IMR-90 (cell line): ENCODE data around the gene CCDC70. TPM values are rescaled to one million over a fixed set of nuclear protein-coding genes. Genes with fewer than 3 reads are reported as not detected.

Source experiments
- ATAC-seq: fragments of 200-7000 bp; cut with Tn5 transposase; 2 replicates; pipeline ENCODE4 v1.9.1; 2020; ENCODE audit warnings: low read depth, mild to moderate bottlenecking, moderate library complexity
- BruUV-seq: library from RNA; stranded (reverse); fragments of 400-500 nt; replicated peaks from 2 replicates; lab custom pipeline; 2021; lab: Mats Ljungman, UMichigan
- CTCF ChIA-PET: fragments of 300-600 bp; formaldehyde crosslinking; extraction: SDS; loops from one replicate; lab custom pipeline; 2021; ENCODE audit warnings: antibody characterized with exemption; lab: Yijun Ruan, JAX
- POLR2A ChIA-PET: fragments of 300-600 bp; sonication (Branson Sonifier 250); formaldehyde crosslinking; loops from one replicate; lab custom pipeline; 2022; ENCODE audit warnings: antibody characterized with exemption; ENCODE audit not compliant: unreplicated experiment; lab: Charles Lee
- DNase-seq: peaks from one replicate; pipeline ENCODE4 v3.0.0; 2013
- H2AFZ ChIP-seq: replicated peaks from 2 replicates; pipeline ENCODE3; 2013; ENCODE audit warnings: low read length, mild to moderate bottlenecking; ENCODE audit not compliant: poor library complexity
- H2AK5ac ChIP-seq: 2 replicates; pipeline ENCODE4 v1.6.1; 2013; ENCODE audit warnings: low read depth, low read length, inconsistent platforms
- H2AK9ac ChIP-seq: replicated peaks from 2 replicates; pipeline ENCODE3; 2013; ENCODE audit warnings: mild to moderate bottlenecking, low read depth, low read length, moderate library complexity; ENCODE audit not compliant: poor library complexity
- H2BK120ac ChIP-seq: 2 replicates; pipeline ENCODE4 v1.6.1; 2013; ENCODE audit warnings: low read depth, low read length, inconsistent platforms
- H2BK15ac ChIP-seq: 3 replicates; pipeline ENCODE4 v1.6.1; 2013; ENCODE audit warnings: low read depth, low read length, inconsistent platforms
- H2BK20ac ChIP-seq: 2 replicates; pipeline ENCODE4 v1.6.1; 2013; ENCODE audit warnings: low read depth, mild to moderate bottlenecking, inconsistent platforms, low read length, moderate library complexity
- H2BK5ac ChIP-seq: 2 replicates; pipeline ENCODE4 v1.6.1; 2013; ENCODE audit warnings: mild to moderate bottlenecking, low read depth, low read length, inconsistent platforms; ENCODE audit not compliant: poor library complexity, severe bottlenecking
- H3K14ac ChIP-seq: replicated peaks from 2 replicates; pipeline ENCODE4 v1.6.1; 2013; ENCODE audit warnings: low read depth, low read length, inconsistent platforms
- H3K18ac ChIP-seq: 2 replicates; pipeline ENCODE4 v1.6.1; 2013; ENCODE audit warnings: low read depth, low read length, control low read depth
- H3K23ac ChIP-seq: 2 replicates; pipeline ENCODE4 v1.6.1; 2013; ENCODE audit warnings: low read depth, low read length, inconsistent platforms
- H3K27ac ChIP-seq: 2 replicates; pipeline ENCODE4 v1.5.1; 2013; ENCODE audit warnings: mild to moderate bottlenecking, control low read depth, low read length; ENCODE audit not compliant: insufficient read depth
- H3K27me3 ChIP-seq: 2 replicates; pipeline ENCODE4 v1.6.1; 2013; ENCODE audit warnings: low read length; ENCODE audit not compliant: control insufficient read depth, insufficient read depth
- H3K36me3 ChIP-seq: 2 replicates; pipeline ENCODE4 v1.6.1; 2013; ENCODE audit warnings: low read length, mixed read lengths; ENCODE audit not compliant: control insufficient read depth, insufficient read depth
- H3K4ac ChIP-seq: 2 replicates; pipeline ENCODE4 v1.6.1; 2013; ENCODE audit warnings: low read depth, low read length, inconsistent platforms
- H3K4me1 ChIP-seq: 2 replicates; pipeline ENCODE4 v1.6.1; 2013; ENCODE audit warnings: low read length, mixed read lengths; ENCODE audit not compliant: control insufficient read depth, insufficient read depth
- H3K4me2 ChIP-seq: 2 replicates; pipeline ENCODE4 v1.6.1; 2013; ENCODE audit warnings: low read depth, mild to moderate bottlenecking, control low read depth, low read length, moderate library complexity
- H3K4me3 ChIP-seq: 2 replicates; pipeline ENCODE4 v1.5.1; 2013; ENCODE audit warnings: low read depth, mild to moderate bottlenecking, control low read depth, low read length, moderate library complexity; ENCODE audit not compliant: insufficient read depth
- H3K56ac ChIP-seq: 2 replicates; pipeline ENCODE4 v1.6.1; 2013; ENCODE audit warnings: low read length, inconsistent platforms; ENCODE audit not compliant: insufficient read depth; ENCODE audit errors: extremely low read depth
- H3K79me1 ChIP-seq, 2 experiments: 2 replicates each; pipeline ENCODE4 v1.6.1; 2013; ENCODE audit warnings: low read length in 2 of 2, inconsistent platforms in 1 of 2, low read depth in 1 of 2
- H3K9ac ChIP-seq: 2 replicates; pipeline ENCODE4 v1.6.1; 2013; ENCODE audit warnings: low read depth, low read length, control low read depth
- H3K9me1 ChIP-seq: 2 replicates; pipeline ENCODE4 v1.6.1; 2013; ENCODE audit warnings: low read length, inconsistent platforms; ENCODE audit not compliant: insufficient read depth
- H3K9me3 ChIP-seq: 2 replicates; pipeline ENCODE4 v1.6.1; 2013; ENCODE audit warnings: low read length; ENCODE audit not compliant: control insufficient read depth, insufficient read depth
- H4K20me1 ChIP-seq: 2 replicates; pipeline ENCODE4 v1.6.1; 2013; ENCODE audit warnings: low read length, inconsistent platforms; ENCODE audit not compliant: insufficient read depth
- H4K5ac ChIP-seq: 2 replicates; pipeline ENCODE4 v1.6.1; 2013; ENCODE audit warnings: mild to moderate bottlenecking, low read depth, low read length, control low read depth
- H4K8ac ChIP-seq, 2 experiments: 2 replicates each; pipeline ENCODE4 v1.6.1; 2013; ENCODE audit warnings: low read depth in 2 of 2, low read length in 2 of 2, control low read depth in 1 of 2, inconsistent platforms in 1 of 2
- H4K91ac ChIP-seq: 2 replicates; pipeline ENCODE4 v1.6.1; 2013; ENCODE audit warnings: low read depth, low read length, inconsistent platforms; ENCODE audit not compliant: insufficient read depth
- BHLHE40 ChIP-seq: fragments of 150-350 bp; IDR thresholded peaks from 2 replicates; pipeline ENCODE4 v1.6.1; 2016; ENCODE audit warnings: mild to moderate bottlenecking, low read depth, low read length
- FOS ChIP-seq: fragments of 150-350 bp; IDR thresholded peaks from 2 replicates; pipeline ENCODE4 v1.6.1; 2016; ENCODE audit warnings: low read depth, low read length
- MAFK ChIP-seq: IDR thresholded peaks from 2 replicates; pipeline ENCODE4 v1.6.1; 2012; ENCODE audit warnings: low read depth, low read length, improper control_type of control experiment
- MAZ ChIP-seq: IDR thresholded peaks from 2 replicates; pipeline ENCODE4 v1.6.1; 2012; ENCODE audit warnings: low read depth, mild to moderate bottlenecking, low read length, improper control_type of control experiment, moderate library complexity, borderline replicate concordance
- MXI1 ChIP-seq: IDR thresholded peaks from 2 replicates; pipeline ENCODE4 v1.6.1; 2012; ENCODE audit warnings: low read depth, mild to moderate bottlenecking, low read length, moderate library complexity, borderline replicate concordance
- RAD21 ChIP-seq: IDR thresholded peaks from 2 replicates; pipeline ENCODE4 v1.6.1; 2012; ENCODE audit warnings: low read length, improper control_type of control experiment
- RCOR1 ChIP-seq: IDR thresholded peaks from 2 replicates; pipeline ENCODE4 v1.6.1; 2012; ENCODE audit warnings: mild to moderate bottlenecking, low read length, improper control_type of control experiment; ENCODE audit not compliant: insufficient replicate concordance
- RFX5 ChIP-seq: IDR thresholded peaks from 2 replicates; pipeline ENCODE4 v1.8.0; 2012; ENCODE audit warnings: low read depth, mild to moderate bottlenecking, low read length, moderate library complexity
- SMC3 ChIP-seq: fragments of 150-350 bp; IDR thresholded peaks from 2 replicates; pipeline ENCODE4 v1.6.1; 2016; ENCODE audit warnings: low read depth, mild to moderate bottlenecking, antibody characterized with exemption, low read length, moderate library complexity
- WGBS, 2 experiments: methylation state at CpG; one replicate each; pipeline versions ENCODE4 v1.1.5 to v1.1.7; 2013; ENCODE audit warnings: missing lambda C conversion rate in 2 of 2; ENCODE audit not compliant: insufficient read length in 1 of 2; ENCODE audit errors: extremely low coverage in 2 of 2; 5-methylcytosine and 5-hydroxymethylcytosine counted together
- dilution Hi-C: fragments of 300-500 bp; cut with HindIII; formaldehyde crosslinking; loops from one replicate; pipeline ENCODE4 v1.14.3; 2018; ENCODE audit warnings: low sequenced_read_pairs; ENCODE audit not compliant: unreplicated experiment
- in situ Hi-C: fragments of 300-500 bp; cut with MboI; formaldehyde crosslinking; loops from 3 replicates; pipeline ENCODE4 v1.14.3; 2019; ENCODE audit warnings: low sequenced_read_pairs, inconsistent platforms, mixed read lengths
- intact Hi-C: fragments of 100-400 bp; cut with micrococcal nuclease; formaldehyde crosslinking; loops from 2 replicates; pipeline ENCODE4 v1.10.0; 2022
- polyA plus RNA-seq, 3 experiments: library from polyadenylated mRNA; depleted of rRNA; stranded (reverse); fragments of >200 nt; gene quantifications; 2 replicates each; pipeline ENCODE4 v1.2.3, GENCODE V29; 2012; ENCODE audit warnings: low replicate concordance in 1 of 3
- total RNA-seq: library from RNA; depleted of rRNA; stranded (reverse); fragments of >200 nt; gene quantifications from 2 replicates; pipeline ENCODE4 v1.2.3, GENCODE V29; 2012
- TF ChIP-seq, protein P1 (sequence below): fragments of 150-350 bp; IDR thresholded peaks from 2 replicates; pipeline ENCODE4 v1.6.1; 2017; ENCODE audit warnings: mild to moderate bottlenecking, antibody characterized with exemption, low read length, low read depth

Gene CCDC70
- total and polyA plus RNA-seq, 2 of the 4 experiments (the other 2 are of a cell fraction): not detected

DNA sequence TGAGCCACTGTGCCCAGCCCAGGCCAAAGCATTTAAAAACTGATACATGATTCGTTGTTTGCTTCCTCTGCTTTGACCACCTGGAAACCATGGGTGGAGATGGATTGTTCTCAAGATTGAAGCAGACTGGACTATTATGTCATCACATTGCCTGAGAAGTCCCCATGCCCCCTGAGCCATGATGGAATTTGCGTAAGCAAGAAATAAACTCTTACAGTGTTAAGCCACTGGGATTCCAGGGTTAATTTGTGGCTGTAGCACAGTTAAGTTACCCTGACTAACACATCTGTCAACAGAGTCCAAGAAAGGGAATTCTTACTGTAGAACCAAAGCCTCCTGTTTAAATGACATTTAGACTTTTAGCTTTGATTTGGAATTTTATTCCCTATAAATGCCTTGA, 38.4 kb upstream of the CCDC70 start:
- Histone ChIP-seq H3K4me2 (no peak overlapping the region), H4K8ac (no peak overlapping the region), H3K27me3 (peaks cover 70% of the 10 kb centered on the region), H3K18ac (no peak overlapping the region), H3K27ac (no peak overlapping the region), H3K23ac (no peak overlapping the region), H3K56ac (no peak overlapping the region), H3K9ac (no peak overlapping the region), H4K91ac (no peak overlapping the region), H2BK15ac (no peak overlapping the region), H2BK120ac (no peak overlapping the region), H3K36me3 (no peaks in the 10 kb centered on the region), H3K9me1 (no peaks in the 10 kb centered on the region), H3K9me3 (no peaks in the 10 kb centered on the region), H2BK20ac (no peak overlapping the region), H4K5ac (no peak overlapping the region), H2BK5ac (no peak overlapping the region), H3K4ac (no peak overlapping the region), H2AK9ac (no peak overlapping the region), H2AK5ac (no peak overlapping the region), H4K20me1 (no peaks in the 10 kb centered on the region), H3K14ac (no peak overlapping the region), H3K4me3 (no peak overlapping the region), H3K79me1 (no peaks in the 10 kb centered on the region), H3K4me1 (no peaks in the 10 kb centered on the region), H2AFZ (no peak overlapping the region)
- DNase-seq (no peak), ATAC-seq (no peak)
- ChIA-PET CTCF (no interaction called here), POLR2A (no interaction called here)
- TF ChIP-seq SMC3: no peak
- no peak for TF ChIP-seq FOS
- no peak for TF ChIP-seq RAD21
- no peak for TF ChIP-seq BHLHE40
- TF ChIP-seq RCOR1: no peak
- TF ChIP-seq MAZ: no peak
- no peak for TF ChIP-seq MXI1
- TF ChIP-seq MAFK: no peak
- TF ChIP-seq RFX5: no peak
- TF ChIP-seq, protein P1, sequence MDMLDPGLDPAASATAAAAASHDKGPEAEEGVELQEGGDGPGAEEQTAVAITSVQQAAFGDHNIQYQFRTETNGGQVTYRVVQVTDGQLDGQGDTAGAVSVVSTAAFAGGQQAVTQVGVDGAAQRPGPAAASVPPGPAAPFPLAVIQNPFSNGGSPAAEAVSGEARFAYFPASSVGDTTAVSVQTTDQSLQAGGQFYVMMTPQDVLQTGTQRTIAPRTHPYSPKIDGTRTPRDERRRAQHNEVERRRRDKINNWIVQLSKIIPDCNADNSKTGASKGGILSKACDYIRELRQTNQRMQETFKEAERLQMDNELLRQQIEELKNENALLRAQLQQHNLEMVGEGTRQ: no peak
- dilution Hi-C loops (no loop called here), in situ Hi-C loops (no loop called here), intact Hi-C loops (no loop called here)
- no CpG with 5 or more reads among the region's 2 CpGs for WGBS, 2 experiments
- BruUV-seq: no TSS peak
